C4-2B (cell line): ENCODE data around the gene TRMO.

Experiments used
- H3K27ac ChIP-seq: fragments of 450-650 bp; 2 replicates; pipeline ENCODE4 v1.5.1; 2017
- CTCF ChIP-seq: fragments of 450-650 bp; conservative IDR thresholded peaks from 2 replicates; pipeline ENCODE4 v1.5.1; 2017; ENCODE audit warnings: mild to moderate bottlenecking
- ZFX ChIP-seq: fragments of 450-650 bp; IDR thresholded peaks from 2 replicates; pipeline ENCODE4 v1.6.1; 2017

TRMO gene

GRCh38 chr9:97908705-97909104, 13.6 kb downstream of the TRMO start:
- H3K27ac ChIP-seq = no peak overlapping the region
- TF ChIP-seq ZFX = no peak
- TF ChIP-seq CTCF = no peak

- no peak overlapping the region for H3K27ac ChIP-seq
- TF ChIP-seq CTCF (no peak), ZFX (no peak)
Measured at GRCh38 chr9:97907632-97908031, 14.7 kb downstream of the TRMO start.

GRCh38 chr9:97907046-97907445, 15.3 kb downstream of the TRMO start:
- TF ChIP-seq CTCF (no peak), ZFX (no peak)
- no peak overlapping the region for H3K27ac ChIP-seq

GRCh38 chr9:97906236-97906831, 16.0 kb downstream of the TRMO start:
- H3K27ac ChIP-seq = no peak overlapping the region
- no peak for TF ChIP-seq ZFX
- TF ChIP-seq CTCF = no peak

GRCh38 chr9:97905228-97905627, 17.1 kb downstream of the TRMO start:
- TF ChIP-seq CTCF (no peak), ZFX (no peak)
- no peak overlapping the region for H3K27ac ChIP-seq

- TF ChIP-seq CTCF = no peak
- TF ChIP-seq ZFX = no peak
- H3K27ac ChIP-seq = no peak overlapping the region
Measured at GRCh38 chr9:97904725-97905124, 17.6 kb downstream of the TRMO start.

GRCh38 chr9:97903177-97903576, 19.1 kb downstream of the TRMO start:
- no peak for TF ChIP-seq CTCF
- no peak for TF ChIP-seq ZFX
- H3K27ac ChIP-seq = no peak overlapping the region
